H1 (cell line): ENCODE data around the gene CYP11A1.

ENCODE experiments used
- CEBPB ChIP-seq: IDR thresholded peaks from 2 replicates; pipeline ENCODE4 v1.6.1; 2012; ENCODE audit warnings: low read depth, low read length
- POLR2A ChIP-seq, 2 experiments: IDR thresholded peaks; 1 replicate in 1 of 2; 2 replicates in 1 of 2; pipeline ENCODE4 v1.6.1; 2011; ENCODE audit warnings: low read depth in 2 of 2, low read length in 2 of 2, mild to moderate bottlenecking in 2 of 2; ENCODE audit errors: control extremely low read depth in 1 of 2
- RAD21 ChIP-seq, 2 experiments: IDR thresholded peaks in 1 of 2; conservative IDR thresholded peaks in 1 of 2; 2 replicates each; pipeline ENCODE4 v1.6.1; 2011; ENCODE audit warnings: low read depth in 2 of 2, low read length in 2 of 2, improper control_type of control experiment in 1 of 2, inconsistent platforms in 1 of 2, mild to moderate bottlenecking in 1 of 2, moderate library complexity in 1 of 2
- SIN3A ChIP-seq, 2 experiments: IDR thresholded peaks in 1 of 2; conservative IDR thresholded peaks in 1 of 2; 2 replicates each; pipeline ENCODE4 v1.6.1; 2011 to 2012; ENCODE audit warnings: low read length in 2 of 2, improper control_type of control experiment in 1 of 2, low read depth in 1 of 2, mild to moderate bottlenecking in 1 of 2

DNA sequence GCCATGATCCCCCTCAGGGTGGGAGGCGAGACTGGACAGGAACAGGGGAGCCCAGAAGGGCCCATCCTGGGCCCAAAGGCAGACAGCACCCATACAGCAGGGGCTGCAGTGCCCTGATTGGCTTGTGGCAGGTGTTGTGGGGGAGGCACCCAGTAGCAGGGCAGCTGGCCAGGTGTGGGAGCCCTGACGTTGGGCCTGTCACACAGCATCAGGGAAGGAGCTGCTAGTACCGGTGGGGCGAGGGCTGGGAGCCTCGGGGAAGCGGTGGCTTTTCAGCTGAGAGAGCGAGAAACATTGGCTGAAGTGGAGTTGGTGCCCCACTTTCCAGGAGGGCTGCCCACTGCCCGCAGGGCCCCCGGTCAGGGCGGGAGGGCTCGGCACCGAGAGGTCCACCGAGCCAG, 19.7 kb upstream of the CYP11A1 start:
- TF ChIP-seq CEBPB, result no peak
- TF ChIP-seq SIN3A (conservative IDR thresholded peaks at IDR 0.05 in 1 of 2, IDR thresholded peaks at IDR 0.05 in 1 of 2; ENCODE audit: low read depth in 1 of 2, low read length in 2 of 2), result no peak
- TF ChIP-seq POLR2A (IDR thresholded peaks at IDR 0.05; ENCODE audit: control extremely low read depth in 1 of 2, low read depth in 2 of 2, low read length in 2 of 2), result no peak
- TF ChIP-seq RAD21 (IDR thresholded peaks at IDR 0.05 in 1 of 2, conservative IDR thresholded peaks at IDR 0.05 in 1 of 2; ENCODE audit: low read depth in 2 of 2, low read length in 2 of 2), result no peak
